ENCODE results near the gene NTSR1.
"Not testable (repeated sequence)": the region's sequence is repeated elsewhere in the genome, so short reads cannot be mapped to it uniquely, and the experiment has no call there.

NTSR1 gene

DNA sequence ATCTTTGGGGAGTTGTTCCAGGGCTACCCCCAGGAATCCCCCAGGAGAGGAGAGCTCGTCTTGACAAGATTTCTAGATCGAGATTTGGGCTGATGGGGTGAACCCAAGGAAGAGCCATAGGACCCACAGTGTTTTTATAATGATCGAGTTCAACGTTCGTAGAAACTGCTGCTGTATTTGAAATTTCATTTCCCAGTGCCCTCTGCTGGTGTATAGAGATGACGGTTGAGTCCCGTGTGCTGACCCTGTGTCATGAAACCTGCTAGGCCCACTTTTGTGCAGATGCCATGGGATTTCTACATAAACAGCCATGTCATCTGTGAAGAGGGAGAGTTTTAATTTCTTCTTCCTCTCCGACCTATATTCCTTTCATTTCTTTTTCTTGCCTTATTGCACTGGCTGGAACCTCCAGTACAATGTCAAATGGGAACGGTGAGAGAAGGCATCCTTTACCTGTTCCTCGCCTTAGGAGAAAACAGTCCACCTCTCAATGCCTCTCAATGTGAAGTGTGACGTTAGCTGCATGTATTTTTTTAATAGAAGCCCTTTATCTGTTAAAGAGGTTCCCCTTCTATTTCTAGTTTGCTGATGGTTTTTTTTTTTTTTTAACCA, 28.6 kb upstream of the NTSR1 start:
- no peak overlapping the region for H3K4me3 ChIP-seq (replicated peaks in 1 of 2; ENCODE audit: low read depth in 2 of 2, low read length in 2 of 2)
- TF ChIP-seq, protein P1, sequence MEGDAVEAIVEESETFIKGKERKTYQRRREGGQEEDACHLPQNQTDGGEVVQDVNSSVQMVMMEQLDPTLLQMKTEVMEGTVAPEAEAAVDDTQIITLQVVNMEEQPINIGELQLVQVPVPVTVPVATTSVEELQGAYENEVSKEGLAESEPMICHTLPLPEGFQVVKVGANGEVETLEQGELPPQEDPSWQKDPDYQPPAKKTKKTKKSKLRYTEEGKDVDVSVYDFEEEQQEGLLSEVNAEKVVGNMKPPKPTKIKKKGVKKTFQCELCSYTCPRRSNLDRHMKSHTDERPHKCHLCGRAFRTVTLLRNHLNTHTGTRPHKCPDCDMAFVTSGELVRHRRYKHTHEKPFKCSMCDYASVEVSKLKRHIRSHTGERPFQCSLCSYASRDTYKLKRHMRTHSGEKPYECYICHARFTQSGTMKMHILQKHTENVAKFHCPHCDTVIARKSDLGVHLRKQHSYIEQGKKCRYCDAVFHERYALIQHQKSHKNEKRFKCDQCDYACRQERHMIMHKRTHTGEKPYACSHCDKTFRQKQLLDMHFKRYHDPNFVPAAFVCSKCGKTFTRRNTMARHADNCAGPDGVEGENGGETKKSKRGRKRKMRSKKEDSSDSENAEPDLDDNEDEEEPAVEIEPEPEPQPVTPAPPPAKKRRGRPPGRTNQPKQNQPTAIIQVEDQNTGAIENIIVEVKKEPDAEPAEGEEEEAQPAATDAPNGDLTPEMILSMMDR (IDR thresholded peaks at IDR 0.05; ENCODE audit: low read depth, low read length), result no peak
- DNase-seq (ENCODE audit: low read depth in 2 of 2), result no peak

DNA sequence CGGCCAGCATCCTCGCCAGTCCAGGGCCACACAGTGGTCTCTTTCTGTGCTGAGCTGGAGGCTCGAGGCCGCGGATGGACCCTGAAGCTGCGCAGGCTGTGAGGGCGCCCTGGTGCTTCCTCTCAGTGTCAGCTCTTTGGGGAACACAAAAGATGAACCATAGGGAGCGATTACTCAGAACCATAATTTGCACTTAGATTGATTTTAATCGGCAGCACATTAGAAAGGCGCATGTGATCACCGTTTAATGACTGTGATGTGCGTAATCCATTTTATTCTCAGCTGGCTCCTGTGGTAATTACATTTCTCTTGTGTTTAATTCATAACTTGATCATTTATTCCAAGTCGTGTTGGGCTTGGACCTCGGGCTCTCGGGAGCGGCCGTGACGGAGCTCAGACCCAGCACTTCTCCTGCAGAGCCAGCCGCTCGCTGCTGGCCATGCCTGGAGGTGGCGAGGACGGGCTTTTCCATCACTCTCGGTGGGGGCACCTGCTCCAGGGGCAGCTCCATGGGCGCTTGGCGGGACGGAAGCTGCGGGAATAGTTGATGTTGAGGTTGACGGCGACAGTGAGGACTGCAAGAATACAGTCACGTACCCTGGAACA, 25.6 kb upstream of the NTSR1 start:
- H3K4me3 ChIP-seq (replicated peaks in 1 of 2; ENCODE audit: low read depth in 2 of 2, low read length in 2 of 2), result no peak overlapping the region
- TF ChIP-seq, protein P1 (IDR thresholded peaks at IDR 0.05; ENCODE audit: low read depth, low read length), result no peak
- no peak for DNase-seq (ENCODE audit: low read depth in 2 of 2)

DNA sequence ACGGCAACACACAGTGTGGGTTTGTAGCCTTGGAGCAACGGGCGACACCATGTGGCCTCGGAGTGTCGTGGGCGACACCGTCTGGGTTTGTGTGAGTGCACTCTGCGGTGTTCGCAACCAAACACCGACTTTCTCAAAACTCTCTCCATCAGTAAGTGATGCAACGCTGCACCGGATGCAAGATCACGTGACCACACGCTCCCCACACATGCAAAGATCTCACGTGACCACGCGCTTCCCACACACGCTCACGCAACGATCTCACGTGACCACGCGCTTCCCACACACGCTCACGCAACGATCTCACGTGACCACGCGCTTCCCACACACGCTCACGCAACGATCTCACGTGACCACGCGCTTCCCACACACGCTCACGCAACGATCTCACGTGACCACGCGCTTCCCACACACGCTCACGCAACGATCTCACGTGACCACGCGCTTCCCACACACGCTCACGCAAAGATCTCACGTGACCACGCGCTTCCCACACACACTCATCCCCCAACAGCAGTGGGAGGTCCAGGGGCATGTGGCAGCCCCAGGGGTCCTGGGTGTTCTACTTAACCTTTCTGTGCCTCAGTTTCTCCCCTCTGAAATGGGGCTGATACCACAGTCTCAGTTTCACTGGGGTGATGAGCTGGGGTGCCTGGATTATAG, 24.8 kb upstream of the NTSR1 start:
- not testable (repeated sequence) for DNase-seq (ENCODE audit: low read depth in 2 of 2); H3K4me3 ChIP-seq (replicated peaks in 1 of 2; ENCODE audit: low read depth in 2 of 2, low read length in 2 of 2)

DNA sequence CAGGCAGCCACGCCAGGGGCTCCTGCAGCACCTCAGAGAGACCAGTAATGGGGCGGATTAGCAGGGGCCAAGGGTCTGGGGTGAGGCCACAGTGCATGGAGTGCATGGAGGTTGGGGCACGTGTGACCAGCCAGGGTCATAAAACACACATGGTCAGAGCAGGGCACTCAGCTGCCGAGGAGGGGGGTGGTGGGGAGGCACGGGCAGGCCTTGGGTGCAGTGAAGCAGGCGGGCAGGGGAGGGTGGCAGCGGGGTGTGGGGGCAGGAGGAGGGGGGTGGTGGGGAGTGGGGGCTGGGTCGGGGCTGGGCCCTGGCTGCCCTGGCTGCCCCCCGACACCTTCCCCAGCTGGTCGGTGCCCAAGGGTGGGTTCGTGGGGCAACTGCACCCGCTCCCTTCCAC, 23.7 kb upstream of the NTSR1 start:
- DNase-seq (ENCODE audit: low read depth in 2 of 2), result no peak

DNA sequence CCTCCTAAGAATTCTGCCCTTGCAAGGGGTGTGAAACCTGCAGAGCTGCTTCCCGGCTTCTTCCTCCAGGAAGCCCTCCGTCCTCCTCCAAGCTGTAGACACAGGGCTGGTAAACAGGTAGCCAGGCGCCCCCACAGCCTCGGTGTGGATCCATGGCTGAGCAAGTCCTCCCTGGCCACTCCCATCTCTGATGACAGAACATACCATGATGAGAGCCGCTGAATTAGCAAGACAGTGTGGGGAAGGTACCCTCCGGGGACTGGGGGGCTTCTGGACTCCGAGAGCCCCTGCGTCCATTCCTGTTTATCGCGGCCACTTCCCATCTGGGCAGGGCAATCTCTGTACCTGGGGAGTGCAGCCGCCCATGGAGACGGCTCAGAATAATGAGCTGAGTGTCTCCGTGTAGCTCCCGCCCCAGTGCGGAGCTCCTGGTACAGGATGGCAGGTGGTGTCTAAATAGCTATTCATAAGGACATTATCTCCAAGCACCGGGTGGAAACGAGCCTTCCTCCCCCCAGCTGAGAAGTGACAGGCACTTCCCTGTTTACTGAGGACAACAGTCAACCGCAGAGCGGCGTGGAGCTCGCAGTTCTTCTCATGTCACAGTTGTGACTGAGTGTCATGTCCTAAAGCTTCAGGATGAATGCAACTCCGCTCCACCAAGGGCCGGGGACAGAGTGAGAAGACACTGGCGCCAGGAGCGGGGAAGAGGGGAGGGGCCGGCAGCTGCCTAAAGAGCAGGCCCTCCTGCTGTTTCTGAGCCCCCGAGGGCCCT, 22.7 kb upstream of the NTSR1 start:
- TF ChIP-seq, protein P1 (IDR thresholded peaks at IDR 0.05; ENCODE audit: low read depth, low read length), result no peak
- no peak overlapping the region for H3K4me3 ChIP-seq (replicated peaks in 1 of 2; ENCODE audit: low read depth in 2 of 2, low read length in 2 of 2)
- DNase-seq (ENCODE audit: low read depth in 2 of 2), result no peak

More for the DNA sequence above, 23.7 kb upstream of the NTSR1 start:
- TF ChIP-seq, protein P1 (IDR thresholded peaks at IDR 0.05; ENCODE audit: low read depth, low read length), result no peak
- H3K4me3 ChIP-seq (replicated peaks in 1 of 2; ENCODE audit: low read depth in 2 of 2, low read length in 2 of 2), result no peak overlapping the region

DNA sequence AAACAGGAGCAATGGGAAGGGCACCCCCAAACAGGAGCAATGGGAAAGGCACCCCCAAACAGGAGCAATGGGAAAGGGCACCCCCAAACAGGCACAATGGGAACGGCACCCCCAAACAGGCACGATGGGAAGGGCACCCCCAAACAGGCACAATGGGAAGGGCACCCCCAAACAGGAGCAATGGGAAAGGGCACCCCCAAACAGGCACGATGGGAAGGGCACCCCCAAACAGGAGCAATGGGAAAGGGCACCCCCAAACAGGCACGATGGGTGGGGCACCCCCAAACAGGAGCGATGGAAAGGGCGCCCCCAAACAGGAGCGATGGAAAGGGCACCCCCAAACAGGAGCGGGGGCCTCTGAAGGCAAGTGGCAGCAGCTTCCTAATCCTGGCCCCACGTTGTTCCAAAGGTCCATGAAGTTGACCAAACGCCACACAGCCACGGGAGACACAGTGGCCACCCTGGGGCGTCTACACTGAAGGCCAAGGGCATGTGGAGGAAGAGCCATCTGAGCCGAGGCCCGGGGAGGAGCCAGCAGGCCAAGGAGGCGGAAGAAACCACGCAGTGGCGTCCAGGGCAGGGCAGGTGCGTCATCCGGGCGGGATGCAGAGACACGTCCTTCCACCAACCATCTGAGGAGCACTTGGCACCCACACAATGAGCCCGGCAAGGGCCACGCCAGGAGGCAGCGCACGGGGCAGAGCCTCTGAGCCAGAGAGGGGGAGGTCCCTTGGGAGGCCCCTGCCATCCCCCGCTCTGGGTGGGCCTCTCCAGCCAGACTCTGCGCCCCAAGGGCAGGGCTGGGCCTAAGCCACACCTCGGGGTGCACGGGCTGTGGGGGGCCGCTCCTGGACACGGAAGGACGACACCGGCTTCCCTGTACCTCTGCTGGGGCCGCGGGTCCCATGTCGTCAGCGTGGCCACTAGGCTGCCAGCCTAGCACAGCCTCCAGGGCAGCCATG, 21.5 kb upstream of the NTSR1 start:
- no peak for DNase-seq (ENCODE audit: low read depth in 2 of 2)
- TF ChIP-seq, protein P1 (IDR thresholded peaks at IDR 0.05; ENCODE audit: low read depth, low read length), result no peak
- no peak overlapping the region for H3K4me3 ChIP-seq (replicated peaks in 1 of 2; ENCODE audit: low read depth in 2 of 2, low read length in 2 of 2)
